ENCODE measurements around the gene KAT6B.

DNA sequence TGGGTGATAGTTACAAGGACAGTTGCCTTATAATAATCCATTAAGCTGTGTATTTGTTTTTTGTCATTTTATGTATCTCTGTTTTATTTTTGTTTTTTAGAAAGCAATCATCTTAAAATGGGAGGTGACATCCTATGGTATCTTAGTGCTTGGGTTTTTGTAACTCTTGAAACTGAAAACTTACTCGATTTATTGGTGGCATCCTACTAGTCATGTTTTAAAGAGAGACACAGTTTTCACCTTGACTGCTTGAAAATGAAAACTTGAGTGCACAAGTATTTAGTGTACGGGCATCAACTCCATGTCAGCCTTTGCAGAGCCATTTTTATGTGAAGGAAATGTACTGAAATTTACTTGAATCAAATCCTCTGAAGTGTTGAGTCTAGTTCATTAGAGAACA is 181.2 kb downstream of the KAT6B start:
- TF ChIP-seq POLR2A (IDR thresholded peaks at IDR 0.05) (no peak), CTCF (IDR thresholded peaks at IDR 0.05) (no peak)

Data from sigmoid colon (tissue), 3 donors.